Limb (tissue), 2 donors: ENCODE results near the gene COLEC12.

Source experiments
- DNase-seq, 2 donors: peaks; one replicate each; pipeline ENCODE4 v3.0.0-alpha.2; 2016; ENCODE audit errors: extremely low spot score in 2 of 2

COLEC12 gene

GRCh38 chr18:500632-501405, at the start of gene COLEC12:
TSS of gene COLEC12 (minus strand) at chr18:500701. CDS start at chr18:500514, 187 bp downstream.
- peak in 1 of 2 donors; percentile 80 for DNase-seq

- no peak for DNase-seq
Observed at GRCh38 chr18:549967-550366, 49.5 kb upstream of the COLEC12 start.

GRCh38 chr18:543447-544078, 43.1 kb upstream of the COLEC12 start:
- DNase-seq = peak in 1 of 2 donors; percentile 37

GRCh38 chr18:533995-534601, 33.6 kb upstream of the COLEC12 start:
- no peak for DNase-seq

- no peak for DNase-seq
Observed at GRCh38 chr18:532632-533031, 32.1 kb upstream of the COLEC12 start.

GRCh38 chr18:532018-532417, 31.5 kb upstream of the COLEC12 start:
- no peak for DNase-seq

- no peak for DNase-seq
Observed at GRCh38 chr18:527146-527545, 26.6 kb upstream of the COLEC12 start.

- DNase-seq = no peak
Observed at GRCh38 chr18:526681-527080, 26.2 kb upstream of the COLEC12 start.

- no peak for DNase-seq
Observed at GRCh38 chr18:525036-525797, 24.7 kb upstream of the COLEC12 start.

- peak in 1 of 2 donors; percentile 36 for DNase-seq
Observed at GRCh38 chr18:524466-524865, 24.0 kb upstream of the COLEC12 start.

- no peak for DNase-seq
Observed at GRCh38 chr18:523561-523960, 23.1 kb upstream of the COLEC12 start.

GRCh38 chr18:519019-519879, 18.7 kb upstream of the COLEC12 start:
- DNase-seq = no peak

- no peak for DNase-seq
Observed at GRCh38 chr18:518081-518480, 17.6 kb upstream of the COLEC12 start.

GRCh38 chr18:515838-516237, 15.3 kb upstream of the COLEC12 start:
- DNase-seq = no peak

- DNase-seq = no peak
Observed at GRCh38 chr18:515156-515815, 14.8 kb upstream of the COLEC12 start.

- no peak for DNase-seq
Observed at GRCh38 chr18:513826-514530, 13.5 kb upstream of the COLEC12 start.

GRCh38 chr18:512957-513356, 12.5 kb upstream of the COLEC12 start:
- DNase-seq = no peak

- no peak for DNase-seq
Observed at GRCh38 chr18:508835-509234, 8.3 kb upstream of the COLEC12 start.

GRCh38 chr18:507636-508035, 7.1 kb upstream of the COLEC12 start:
- DNase-seq = no peak

- DNase-seq = no peak
Observed at GRCh38 chr18:506801-507200, 6.3 kb upstream of the COLEC12 start.
